WERI-Rb-1 (cell line): ENCODE results near the gene FARS2.

Experiments used
- DNase-seq: peaks from one replicate; pipeline ENCODE4 v3.0.0-alpha.2; 2020
- H3K27ac ChIP-seq: fragments of 250-450 bp; sonication (Bioruptor Pico); 2 replicates; pipeline ENCODE4 v1.5.1; 2020; ENCODE audit warnings: mild to moderate bottlenecking, moderate library complexity
- H3K27me3 ChIP-seq: fragments of 250-450 bp; sonication (Bioruptor Pico); 2 replicates; pipeline ENCODE4 v1.5.1; 2021; ENCODE audit warnings: mild to moderate bottlenecking, low read depth, moderate library complexity; ENCODE audit not compliant: insufficient read depth, severe bottlenecking
- H3K36me3 ChIP-seq: fragments of 250-450 bp; sonication (Bioruptor Pico); 2 replicates; pipeline ENCODE4 v1.5.1; 2020; ENCODE audit warnings: mild to moderate bottlenecking, moderate library complexity
- H3K4me3 ChIP-seq: 2 replicates; pipeline ENCODE4 v1.5.1; 2011; ENCODE audit warnings: low read depth, mild to moderate bottlenecking, control low read depth, low read length
- H3K9me3 ChIP-seq: fragments of 250-450 bp; sonication (Bioruptor Pico); 2 replicates; pipeline ENCODE4 v1.5.1; 2021; ENCODE audit warnings: mild to moderate bottlenecking, moderate library complexity; ENCODE audit not compliant: severe bottlenecking
- TF ChIP-seq, protein P1 (sequence below): IDR thresholded peaks from 2 replicates; pipeline ENCODE4 v1.5.1; 2011; ENCODE audit warnings: low read depth, mild to moderate bottlenecking, control low read depth, inconsistent platforms, low read length

Gene FARS2

DNA sequence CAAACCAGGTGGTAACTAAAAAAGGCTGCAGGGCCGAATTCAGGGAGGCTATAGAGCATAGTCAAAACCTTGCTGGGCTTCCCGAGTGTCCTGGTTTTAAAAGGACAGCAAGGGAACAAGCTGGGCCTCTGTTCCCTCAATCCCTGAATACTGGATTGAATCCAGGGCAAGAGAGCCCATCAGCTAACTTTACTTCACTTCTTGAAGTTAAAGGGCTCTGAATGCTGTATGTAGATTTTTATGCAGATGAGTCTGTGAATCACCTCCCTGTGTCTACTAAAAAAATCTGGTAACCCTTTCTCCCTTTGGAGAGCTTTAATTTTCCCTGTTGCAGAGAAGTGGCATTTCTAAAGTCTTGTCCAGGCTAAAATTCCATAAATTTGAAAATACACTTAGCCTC lies 30.0 kb upstream of the FARS2 start:
- Histone ChIP-seq H3K9me3 (no peaks in the 10 kb centered on the region), H3K36me3 (peaks cover 7% of the 10 kb centered on the region; the same call in 1 of the 2 replicates), H3K4me3 (no peak overlapping the region), H3K27me3 (no peaks in the 10 kb centered on the region), H3K27ac (no peak overlapping the region)
- TF ChIP-seq, protein P1, sequence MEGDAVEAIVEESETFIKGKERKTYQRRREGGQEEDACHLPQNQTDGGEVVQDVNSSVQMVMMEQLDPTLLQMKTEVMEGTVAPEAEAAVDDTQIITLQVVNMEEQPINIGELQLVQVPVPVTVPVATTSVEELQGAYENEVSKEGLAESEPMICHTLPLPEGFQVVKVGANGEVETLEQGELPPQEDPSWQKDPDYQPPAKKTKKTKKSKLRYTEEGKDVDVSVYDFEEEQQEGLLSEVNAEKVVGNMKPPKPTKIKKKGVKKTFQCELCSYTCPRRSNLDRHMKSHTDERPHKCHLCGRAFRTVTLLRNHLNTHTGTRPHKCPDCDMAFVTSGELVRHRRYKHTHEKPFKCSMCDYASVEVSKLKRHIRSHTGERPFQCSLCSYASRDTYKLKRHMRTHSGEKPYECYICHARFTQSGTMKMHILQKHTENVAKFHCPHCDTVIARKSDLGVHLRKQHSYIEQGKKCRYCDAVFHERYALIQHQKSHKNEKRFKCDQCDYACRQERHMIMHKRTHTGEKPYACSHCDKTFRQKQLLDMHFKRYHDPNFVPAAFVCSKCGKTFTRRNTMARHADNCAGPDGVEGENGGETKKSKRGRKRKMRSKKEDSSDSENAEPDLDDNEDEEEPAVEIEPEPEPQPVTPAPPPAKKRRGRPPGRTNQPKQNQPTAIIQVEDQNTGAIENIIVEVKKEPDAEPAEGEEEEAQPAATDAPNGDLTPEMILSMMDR, result no peak
- no peak for DNase-seq

DNA sequence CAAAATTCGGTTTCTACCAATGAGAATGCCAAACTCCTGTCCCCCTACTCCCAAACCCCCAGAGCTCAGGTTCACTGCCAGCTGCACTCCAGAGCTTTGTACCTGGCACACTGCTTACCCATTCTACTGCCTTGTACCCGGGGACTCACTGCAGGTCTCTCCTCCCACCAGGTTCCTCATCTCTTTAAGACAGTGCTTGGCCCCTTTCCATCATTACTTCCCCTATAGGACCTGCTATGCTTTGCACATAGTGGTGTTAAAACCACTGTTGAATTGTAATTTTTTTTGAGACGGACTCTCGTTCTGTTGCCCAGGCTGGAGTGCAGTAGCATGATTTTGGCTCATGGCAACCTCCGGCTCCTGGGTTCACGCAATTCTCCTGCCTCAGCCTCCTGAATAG lies 26.4 kb upstream of the FARS2 start:
- Histone ChIP-seq H3K4me3 (no peak overlapping the region), H3K36me3 (peaks cover 7% of the 10 kb centered on the region), H3K27me3 (no peaks in the 10 kb centered on the region), H3K27ac (no peak overlapping the region), H3K9me3 (no peaks in the 10 kb centered on the region)
- TF ChIP-seq, protein P1, result no peak
- DNase-seq, result no peak

GRCh38 chr6:5235830-5236229 lies 25.5 kb upstream of the FARS2 start:
- no peaks in the 10 kb centered on the region for H3K9me3 ChIP-seq
- H3K27ac ChIP-seq, result no peak overlapping the region
- DNase-seq, result no peak
- peaks cover 7% of the 10 kb centered on the region for H3K36me3 ChIP-seq
- TF ChIP-seq, protein P1, result no peak
- no peak overlapping the region for H3K4me3 ChIP-seq
- H3K27me3 ChIP-seq, result no peaks in the 10 kb centered on the region

- Histone ChIP-seq H3K27me3 (no peaks in the 10 kb centered on the region), H3K4me3 (no peak overlapping the region), H3K27ac (no peak overlapping the region), H3K36me3 (peaks cover 12% of the 10 kb centered on the region), H3K9me3 (no peaks in the 10 kb centered on the region)
- TF ChIP-seq, protein P1, result no peak
- DNase-seq, result no peak
Measured at GRCh38 chr6:5237805-5238204, 23.5 kb upstream of the FARS2 start.

- TF ChIP-seq, protein P1, result no peak
- no peak overlapping the region for H3K4me3 ChIP-seq
- peaks cover 16% of the 10 kb centered on the region for H3K36me3 ChIP-seq
- H3K9me3 ChIP-seq, result no peaks in the 10 kb centered on the region
- no peaks in the 10 kb centered on the region for H3K27me3 ChIP-seq
- DNase-seq, result no peak
- no peak overlapping the region for H3K27ac ChIP-seq
Measured at GRCh38 chr6:5238336-5238735, 23.0 kb upstream of the FARS2 start.

- TF ChIP-seq, protein P1, result no peak
- Histone ChIP-seq H3K9me3 (no peaks in the 10 kb centered on the region), H3K27ac (no peak overlapping the region), H3K4me3 (no peak overlapping the region), H3K27me3 (no peaks in the 10 kb centered on the region), H3K36me3 (peaks cover 21% of the 10 kb centered on the region)
- no peak for DNase-seq
Measured at GRCh38 chr6:5241252-5241651, 20.1 kb upstream of the FARS2 start.
